Measurements from ENCODE around the gene OR6K2.

DNA sequence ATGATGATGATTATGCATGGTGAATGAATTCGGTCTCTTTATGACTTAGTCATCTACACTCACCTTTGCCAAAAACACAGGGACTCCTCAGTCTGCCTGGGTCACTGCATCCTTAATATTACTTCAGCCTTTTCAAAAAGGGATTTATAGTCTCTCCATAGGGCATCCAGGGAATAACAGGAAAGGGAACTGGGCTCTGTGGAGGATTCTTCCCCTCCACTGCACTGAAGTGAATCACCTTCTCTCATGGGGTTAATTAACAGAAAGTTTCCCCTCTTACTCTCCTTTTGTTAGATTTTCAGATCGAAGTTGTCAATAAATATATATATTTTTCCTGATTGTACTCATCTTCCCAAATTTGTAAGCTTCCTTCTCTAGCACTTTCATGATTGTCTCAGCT, 20.2 kb upstream of the OR6K2 start, which contains the start of gene OR6K3:
- TF ChIP-seq BHLHE40 (IDR thresholded peaks at IDR 0.05; ENCODE audit: low read length): no peak
- no peak for TF ChIP-seq ZNF441 (CRISPR knock-in tag; IDR thresholded peaks at IDR 0.05; ENCODE audit: borderline replicate concordance)
- no peak for TF ChIP-seq MXI1 (IDR thresholded peaks at IDR 0.05; ENCODE audit: borderline replicate concordance, low read depth, low read length)
- TF ChIP-seq TSC22D2 (CRISPR knock-in tag; IDR thresholded peaks at IDR 0.05; ENCODE audit: borderline replicate concordance): no peak
- no peak for TF ChIP-seq SPEN (CRISPR knock-in tag; IDR thresholded peaks at IDR 0.05; ENCODE audit: low read depth)
- no peak for TF ChIP-seq TBP (CRISPR knock-in tag; IDR thresholded peaks at IDR 0.05)
- TF ChIP-seq EZH2 (conservative IDR thresholded peaks at IDR 0.05; ENCODE audit: low read depth, low read length): no peak
- TF ChIP-seq GABPB1 (CRISPR knock-in tag; IDR thresholded peaks at IDR 0.05): no peak
